SK-N-SH (cell line): Measurements from ENCODE around the gene GOPC. TPM values are rescaled to one million over a fixed set of nuclear protein-coding genes. Genes with fewer than 3 reads are reported as not detected.

ENCODE experiments used
- CTCF ChIA-PET: fragments of 300-600, 350-600 bp; formaldehyde crosslinking; extraction: SDS; loops from one replicate; lab custom pipeline; 2021; lab: Yijun Ruan, JAX
- POLR2A ChIA-PET: fragments of 350-600 bp; sonication (Branson Sonifier 250); formaldehyde crosslinking; extraction: SDS; loops from one replicate; lab custom pipeline; 2020; ENCODE audit warnings: antibody characterized with exemption, inconsistent platforms; lab: Yijun Ruan, JAX
- DNase-seq: peaks from one replicate; pipeline ENCODE4 v3.0.0; 2012
- H2AFZ ChIP-seq: fragments of 200-600 bp; sonication (generic); 2 replicates; pipeline ENCODE4 v1.8.1; 2016; ENCODE audit warnings: antibody characterized with exemption, mild to moderate bottlenecking, low read depth
- H3F3A ChIP-seq: fragments of 200-600 bp; sonication (generic); replicated peaks from 2 replicates; pipeline ENCODE3; 2016; ENCODE audit warnings: antibody characterized with exemption, mild to moderate bottlenecking; ENCODE audit not compliant: insufficient read depth
- H3K27ac ChIP-seq, 2 experiments: fragments of 200-500 bp in 1 of 2; fragments of 200-600 bp in 1 of 2; sonication (Bioruptor generic) in 1 of 2; sonication (generic), shearing (Covaris generic) in 1 of 2; 2 replicates each; pipeline versions ENCODE4 v1.5.1 to v1.6.1; 2014 to 2016; ENCODE audit warnings: low read depth in 2 of 2, inconsistent platforms in 1 of 2, low read length in 1 of 2, mild to moderate bottlenecking in 1 of 2, mixed read lengths in 1 of 2
- H3K27me3 ChIP-seq: fragments of 200-600 bp; sonication (generic), shearing (Covaris generic); 2 replicates; pipeline ENCODE4 v1.6.1; 2016; ENCODE audit warnings: mixed run types; ENCODE audit not compliant: insufficient read depth
- H3K36me3 ChIP-seq, 2 experiments: fragments of 200-500 bp in 1 of 2; fragments of 200-600 bp in 1 of 2; sonication (Bioruptor generic) in 1 of 2; sonication (generic) in 1 of 2; replicated peaks in 1 of 2; 2 replicates each; pipeline versions ENCODE3 to v1.5.1; 2014 to 2016; ENCODE audit warnings: low read length in 1 of 2, mild to moderate bottlenecking in 1 of 2; ENCODE audit not compliant: insufficient read depth in 2 of 2, control insufficient read depth in 1 of 2
- H3K4me1 ChIP-seq, 2 experiments: fragments of 200-500 bp in 1 of 2; fragments of 200-600 bp in 1 of 2; sonication (Bioruptor generic) in 1 of 2; sonication (generic), shearing (Covaris generic) in 1 of 2; 2 replicates each; pipeline versions ENCODE4 v1.5.1 to v1.6.1; 2014 to 2016; ENCODE audit warnings: low read depth in 1 of 2, low read length in 1 of 2, mixed run types in 1 of 2; ENCODE audit not compliant: insufficient read depth in 2 of 2, control insufficient read depth in 1 of 2
- H3K4me2 ChIP-seq: fragments of 200-600 bp; sonication (generic), shearing (Covaris generic); 2 replicates; pipeline ENCODE4 v1.6.1; 2017; ENCODE audit warnings: mixed run types
- H3K4me3 ChIP-seq, 2 experiments: fragments of 200-500 bp in 1 of 2; fragments of 200-600 bp in 1 of 2; sonication (Bioruptor generic) in 1 of 2; sonication (generic), shearing (Covaris generic) in 1 of 2; 2 replicates each; pipeline versions ENCODE4 v1.5.1 to v1.8.1; 2014 to 2016; ENCODE audit warnings: low read depth in 2 of 2, inconsistent platforms in 1 of 2, low read length in 1 of 2, mild to moderate bottlenecking in 1 of 2, mixed read lengths in 1 of 2, moderate library complexity in 1 of 2
- H3K79me2 ChIP-seq: fragments of 200-600 bp; sonication (generic); 2 replicates; pipeline ENCODE4 v1.8.1; 2017; ENCODE audit warnings: mild to moderate bottlenecking; ENCODE audit not compliant: insufficient read depth
- H3K9ac ChIP-seq: fragments of 200-600 bp; sonication (generic); 2 replicates; pipeline ENCODE4 v1.6.1; 2017; ENCODE audit warnings: mixed run types
- H3K9me2 ChIP-seq: fragments of 200-600 bp; sonication (generic); 2 replicates; pipeline ENCODE4 v1.6.1; 2017; ENCODE audit warnings: mixed run types
- H3K9me3 ChIP-seq: fragments of 200-600 bp; sonication (generic); 2 replicates; pipeline ENCODE4 v1.6.1; 2017; ENCODE audit warnings: mixed run types, mild to moderate bottlenecking, moderate library complexity
- H4K20me1 ChIP-seq: fragments of 200-600 bp; sonication (generic); 2 replicates; pipeline ENCODE4 v1.6.1; 2017; ENCODE audit warnings: mild to moderate bottlenecking, mixed run types; ENCODE audit not compliant: insufficient read depth
- CHD2 ChIP-seq: fragments of 150-350 bp; IDR thresholded peaks from 2 replicates; pipeline ENCODE4 v1.6.1; 2018; ENCODE audit warnings: low read length; ENCODE audit not compliant: partially characterized antibody
- FOXM1 ChIP-seq: IDR thresholded peaks from 2 replicates; pipeline ENCODE4 v1.4.0; 2012; ENCODE audit warnings: low read depth, mild to moderate bottlenecking
- MXI1 ChIP-seq: IDR thresholded peaks from 2 replicates; pipeline ENCODE4 v1.6.1; 2012; ENCODE audit warnings: mild to moderate bottlenecking, low read depth, low read length, improper control_type of control experiment
- NFIC ChIP-seq: IDR thresholded peaks from 2 replicates; pipeline ENCODE4 v1.4.0; 2012; ENCODE audit warnings: borderline replicate concordance
- PBX3 ChIP-seq: IDR thresholded peaks from 2 replicates; pipeline ENCODE4; 2012
- POLR2AphosphoS5 ChIP-seq: IDR thresholded peaks from 2 replicates; pipeline ENCODE4 v1.6.1; 2012; ENCODE audit warnings: low read depth, low read length
- RCOR1 ChIP-seq: fragments of 150-350 bp; IDR thresholded peaks from 2 replicates; pipeline ENCODE4 v1.6.1; 2017; ENCODE audit warnings: antibody characterized with exemption, low read length
- REST ChIP-seq: IDR thresholded peaks from 2 replicates; pipeline ENCODE4 v1.6.1; 2012; ENCODE audit warnings: mild to moderate bottlenecking, low read depth, low read length, moderate library complexity
- SIN3A ChIP-seq: IDR thresholded peaks from 2 replicates; pipeline ENCODE4 v1.6.1; 2012; ENCODE audit warnings: low read depth, mild to moderate bottlenecking, low read length, moderate library complexity, borderline replicate concordance
- TCF12 ChIP-seq: IDR thresholded peaks from 2 replicates; pipeline ENCODE4 v1.4.0; 2012
- TEAD4 ChIP-seq: IDR thresholded peaks from 2 replicates; pipeline ENCODE4 v1.4.0; 2012; ENCODE audit warnings: mild to moderate bottlenecking, borderline replicate concordance; ENCODE audit not compliant: insufficient read depth
- USF1 ChIP-seq: IDR thresholded peaks from 2 replicates; pipeline ENCODE4 v1.4.0; 2012; ENCODE audit warnings: low read depth, borderline replicate concordance
- USF2 ChIP-seq: fragments of 150-350 bp; IDR thresholded peaks from 2 replicates; pipeline ENCODE4 v1.6.1; 2017; ENCODE audit warnings: antibody characterized with exemption, low read length, low read depth, borderline replicate concordance
- YY1 ChIP-seq: IDR thresholded peaks from 2 replicates; pipeline ENCODE4 v1.4.0; 2012; ENCODE audit warnings: low read depth, mild to moderate bottlenecking
- WGBS: methylation state at CpG from one replicate; pipeline ENCODE4 v1.1.6; 2017; ENCODE audit warnings: low lambda C conversion rate; 5-methylcytosine and 5-hydroxymethylcytosine counted together
- polyA plus RNA-seq, 3 experiments: library from polyadenylated mRNA; depleted of rRNA; stranded (reverse); fragments of >200 nt; gene quantifications; 2 replicates each; pipeline ENCODE4 v1.2.3, GENCODE V29; 2012
- TF ChIP-seq, protein P1 (sequence below): fragments of 200-600 bp; sonication (generic); IDR thresholded peaks from 2 replicates; pipeline ENCODE4 v1.6.1; 2017; ENCODE audit warnings: antibody characterized with exemption, mild to moderate bottlenecking, moderate library complexity
- TF ChIP-seq, protein P2 (sequence below): IDR thresholded peaks from 2 replicates; pipeline ENCODE4 v1.4.0; 2012; ENCODE audit warnings: low read depth

The GOPC gene
- polyA plus RNA-seq, 1 of the 3 experiments (the other 2 are of a cell fraction) = 20.8 TPM

GRCh38 chr6:117548797-117549301 is 53.5 kb downstream of the GOPC start (continued):
- no peak for TF ChIP-seq USF2
- peak; percentile 43; the same call in 1 of the 2 replicates for TF ChIP-seq POLR2AphosphoS5
- no peak for TF ChIP-seq REST
- no peak for TF ChIP-seq MXI1
- TF ChIP-seq RCOR1 = no peak
- 0 out of 2 replicates have a peak, but pooled peaks have one; percentile 26 for TF ChIP-seq FOXM1

GRCh38 chr6:117547688-117548621 is 54.4 kb downstream of the GOPC start:
- H3K27me3 ChIP-seq = no peaks in the 10 kb centered on the region
- H3K4me2 ChIP-seq = peak overlapping the region; percentile 62
- no peak overlapping the region for H2AFZ ChIP-seq
- H3K4me1 ChIP-seq = peaks cover 11 to 38% of the 10 kb centered on the region in 2 experiments
- H3K9ac ChIP-seq = peak overlapping the region; percentile 17; the same call in 1 of the 2 replicates
- no peaks in the 10 kb centered on the region for H4K20me1 ChIP-seq
- 35% methylated on average over 19 of the region's 64 CpGs for WGBS
- ChIA-PET POLR2A (no interaction called here), CTCF (interaction anchor here (0.6 to 3.1 kb wide), 12 partner anchors 8 to 155 kb away, joined by 3 to 14 read pairs (median 4); no protein-coding TSS in a partner anchor)
- peak overlapping the region; percentile 2 to 40; a peak in 3 of 4 replicates for H3K4me3 ChIP-seq
- H3K9me2 ChIP-seq = no peaks in the 10 kb centered on the region
- DNase-seq = peak; percentile 80
- H3F3A ChIP-seq = peaks cover 70% of the 10 kb centered on the region
- H3K27ac ChIP-seq = peak overlapping the region; percentile 62 to 77
- TF ChIP-seq YY1 = 0 out of 2 replicates have a peak, but pooled peaks have one; percentile 26
- peak; percentile 74 for TF ChIP-seq PBX3
- TF ChIP-seq TCF12 = peak; percentile 30; the same call in 1 of the 2 replicates
- TF ChIP-seq, protein P1, sequence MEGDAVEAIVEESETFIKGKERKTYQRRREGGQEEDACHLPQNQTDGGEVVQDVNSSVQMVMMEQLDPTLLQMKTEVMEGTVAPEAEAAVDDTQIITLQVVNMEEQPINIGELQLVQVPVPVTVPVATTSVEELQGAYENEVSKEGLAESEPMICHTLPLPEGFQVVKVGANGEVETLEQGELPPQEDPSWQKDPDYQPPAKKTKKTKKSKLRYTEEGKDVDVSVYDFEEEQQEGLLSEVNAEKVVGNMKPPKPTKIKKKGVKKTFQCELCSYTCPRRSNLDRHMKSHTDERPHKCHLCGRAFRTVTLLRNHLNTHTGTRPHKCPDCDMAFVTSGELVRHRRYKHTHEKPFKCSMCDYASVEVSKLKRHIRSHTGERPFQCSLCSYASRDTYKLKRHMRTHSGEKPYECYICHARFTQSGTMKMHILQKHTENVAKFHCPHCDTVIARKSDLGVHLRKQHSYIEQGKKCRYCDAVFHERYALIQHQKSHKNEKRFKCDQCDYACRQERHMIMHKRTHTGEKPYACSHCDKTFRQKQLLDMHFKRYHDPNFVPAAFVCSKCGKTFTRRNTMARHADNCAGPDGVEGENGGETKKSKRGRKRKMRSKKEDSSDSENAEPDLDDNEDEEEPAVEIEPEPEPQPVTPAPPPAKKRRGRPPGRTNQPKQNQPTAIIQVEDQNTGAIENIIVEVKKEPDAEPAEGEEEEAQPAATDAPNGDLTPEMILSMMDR = peak; percentile 21
- TF ChIP-seq MXI1 = 0 out of 2 replicates have a peak, but pooled peaks have one; percentile 40
- TF ChIP-seq NFIC = no peak
- peak; percentile 61 for TF ChIP-seq USF1
- 0 out of 2 replicates have a peak, but pooled peaks have one; percentile 14 for TF ChIP-seq TEAD4
- no peak for TF ChIP-seq CHD2
- no peak for TF ChIP-seq USF2
- peak; percentile 33; the same call in 1 of the 2 replicates for TF ChIP-seq SIN3A
- TF ChIP-seq, protein P2, sequence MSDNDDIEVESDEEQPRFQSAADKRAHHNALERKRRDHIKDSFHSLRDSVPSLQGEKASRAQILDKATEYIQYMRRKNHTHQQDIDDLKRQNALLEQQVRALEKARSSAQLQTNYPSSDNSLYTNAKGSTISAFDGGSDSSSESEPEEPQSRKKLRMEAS = peak; percentile 62
- H3K79me2 ChIP-seq = peaks cover 33% of the 10 kb centered on the region
- peaks cover 31 to 51% of the 10 kb centered on the region in 2 experiments for H3K36me3 ChIP-seq
- no peaks in the 10 kb centered on the region for H3K9me3 ChIP-seq
